Measurements from ENCODE around the gene MEX3B. TPM values are rescaled to one million over a fixed set of nuclear protein-coding genes. Genes with fewer than 3 reads are reported as not detected.

The MEX3B gene
- total and polyA plus RNA-seq, 5 donors from 2014 or later: 1.6 TPM; not detected in 4

GRCh38 chr15:82079736-82080135 is 33.9 kb upstream of the MEX3B start:
- Histone ChIP-seq H3K9me3 (ENCODE audit: control insufficient read depth in 2 of 2, low read length in 2 of 2) (no peaks in the 10 kb centered on the region), H3K36me3 (ENCODE audit: control insufficient read depth, insufficient read depth, low read length) (no peaks in the 10 kb centered on the region), H3K4me1 (ENCODE audit: control insufficient read depth, insufficient read depth, low read length, poor library complexity, severe bottlenecking) (no peaks in the 10 kb centered on the region), H3K27ac (ENCODE audit: insufficient read depth, low read length, poor library complexity, severe bottlenecking) (no peak overlapping the region), H3K4me3 (ENCODE audit: low read depth, low read length) (no peak overlapping the region), H3K27me3 (ENCODE audit: control insufficient read depth, insufficient read depth, low read length) (no peaks in the 10 kb centered on the region)
- Mint-ChIP-seq H3K36me3 (no peaks in the 10 kb centered on the region), H3K27ac (peak overlapping the region in 1 of 3 donors; percentile 5), H3K4me3 (no peak overlapping the region), H3K27me3 (peaks cover 5% of the 10 kb centered on the region), H3K9me3 (peaks cover 0 to 3% (median 0%) of the 10 kb centered on the region in 7 donors), H3K4me1 (no peaks in the 10 kb centered on the region)
- ATAC-seq (ENCODE audit: low read depth in 2 of 2): no peak
- no peak for DNase-seq

DNA sequence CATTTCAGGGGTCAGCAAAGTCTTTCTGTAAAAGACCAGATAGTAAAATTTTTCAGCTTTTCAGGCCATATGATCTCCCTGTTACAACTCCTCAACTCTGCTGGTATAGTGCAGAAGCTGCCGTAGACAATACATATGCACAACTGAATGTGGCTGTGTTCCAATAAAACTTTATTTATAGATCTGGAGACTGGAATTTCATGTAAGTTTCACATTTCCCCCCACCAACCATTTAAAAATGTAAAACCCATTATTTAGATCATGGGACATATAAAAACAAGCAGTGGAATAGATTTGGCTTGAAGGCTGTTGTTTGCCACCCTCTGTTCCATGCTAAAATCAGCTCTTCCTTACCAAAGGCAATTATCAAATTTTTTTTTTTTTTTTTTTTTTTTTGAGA is 28.8 kb upstream of the MEX3B start:
- H3K27me3 Mint-ChIP-seq: peaks cover 12% of the 10 kb centered on the region

GRCh38 chr15:82072926-82073537 is 27.2 kb upstream of the MEX3B start:
- no peaks in the 10 kb centered on the region for H3K9me3 Mint-ChIP-seq
- Histone ChIP-seq H3K27ac (ENCODE audit: insufficient read depth, low read length, poor library complexity, severe bottlenecking) (no peak overlapping the region), H3K36me3 (ENCODE audit: control insufficient read depth, insufficient read depth, low read length) (no peaks in the 10 kb centered on the region), H3K4me3 (ENCODE audit: low read depth, low read length) (no peak overlapping the region), H3K9me3 (ENCODE audit: control insufficient read depth in 2 of 2, low read length in 2 of 2) (no peaks in the 10 kb centered on the region), H3K4me1 (ENCODE audit: control insufficient read depth, insufficient read depth, low read length, poor library complexity, severe bottlenecking) (no peaks in the 10 kb centered on the region), H3K27me3 (ENCODE audit: control insufficient read depth, insufficient read depth, low read length) (no peaks in the 10 kb centered on the region)
- no peaks in the 10 kb centered on the region for H3K36me3 Mint-ChIP-seq
- H3K4me3 Mint-ChIP-seq: no peak overlapping the region
- DNase-seq (no peak), ATAC-seq (ENCODE audit: low read depth in 2 of 2) (no peak)
- no peaks in the 10 kb centered on the region for H3K4me1 Mint-ChIP-seq
- H3K27me3 Mint-ChIP-seq: peaks cover 14% of the 10 kb centered on the region
- no peak overlapping the region for H3K27ac Mint-ChIP-seq

More for the DNA sequence above, 28.8 kb upstream of the MEX3B start:
- no peak for DNase-seq
- Mint-ChIP-seq H3K27ac (no peak overlapping the region), H3K4me3 (no peak overlapping the region), H3K9me3 (peaks cover 0 to 3% (median 0%) of the 10 kb centered on the region in 7 donors), H3K36me3 (no peaks in the 10 kb centered on the region), H3K4me1 (no peaks in the 10 kb centered on the region)
- Histone ChIP-seq H3K4me1 (ENCODE audit: control insufficient read depth, insufficient read depth, low read length, poor library complexity, severe bottlenecking) (no peaks in the 10 kb centered on the region), H3K27me3 (ENCODE audit: control insufficient read depth, insufficient read depth, low read length) (no peaks in the 10 kb centered on the region), H3K4me3 (ENCODE audit: low read depth, low read length) (no peak overlapping the region), H3K36me3 (ENCODE audit: control insufficient read depth, insufficient read depth, low read length) (no peaks in the 10 kb centered on the region), H3K9me3 (ENCODE audit: control insufficient read depth in 2 of 2, low read length in 2 of 2) (no peaks in the 10 kb centered on the region), H3K27ac (ENCODE audit: insufficient read depth, low read length, poor library complexity, severe bottlenecking) (no peak overlapping the region)
- no peak for ATAC-seq (ENCODE audit: low read depth in 2 of 2)

DNA sequence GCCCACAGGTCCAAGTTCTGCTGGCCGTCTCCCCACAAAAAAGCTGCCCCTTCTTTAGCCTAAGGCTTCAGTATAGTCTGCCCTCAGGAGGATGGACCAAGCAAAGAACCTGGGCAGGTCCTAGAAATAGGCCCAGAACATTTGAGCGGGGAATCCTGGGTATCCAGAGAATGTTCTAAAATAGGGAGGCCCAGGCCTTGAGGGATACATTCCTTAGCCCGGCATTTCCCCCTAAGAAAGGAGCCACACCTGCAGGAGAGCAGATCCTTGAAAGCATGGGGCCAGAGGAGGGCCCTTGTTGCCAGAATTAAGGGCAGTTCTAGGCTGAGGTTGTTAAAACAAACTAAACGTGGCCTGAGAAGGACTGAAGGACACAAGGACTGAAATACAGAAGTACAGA is 20.6 kb upstream of the MEX3B start:
- Mint-ChIP-seq H3K9me3 (peaks cover 0 to 2% (median 0%) of the 10 kb centered on the region in 7 donors), H3K27me3 (peaks cover 32% of the 10 kb centered on the region), H3K4me3 (no peak overlapping the region), H3K4me1 (peaks cover 0 to 2% (median 0%) of the 10 kb centered on the region in 4 donors), H3K36me3 (no peaks in the 10 kb centered on the region), H3K27ac (no peak overlapping the region)
- Histone ChIP-seq H3K4me1 (ENCODE audit: control insufficient read depth, insufficient read depth, low read length, poor library complexity, severe bottlenecking) (no peaks in the 10 kb centered on the region), H3K27ac (ENCODE audit: insufficient read depth, low read length, poor library complexity, severe bottlenecking) (no peak overlapping the region), H3K4me3 (ENCODE audit: low read depth, low read length) (no peak overlapping the region), H3K27me3 (ENCODE audit: control insufficient read depth, insufficient read depth, low read length) (no peaks in the 10 kb centered on the region), H3K9me3 (ENCODE audit: control insufficient read depth in 2 of 2, low read length in 2 of 2) (no peaks in the 10 kb centered on the region), H3K36me3 (ENCODE audit: control insufficient read depth, insufficient read depth, low read length) (no peaks in the 10 kb centered on the region)
- DNase-seq (no peak), ATAC-seq (ENCODE audit: low read depth in 2 of 2) (no peak)

GRCh38 chr15:82064824-82065223 is 19.0 kb upstream of the MEX3B start:
- Mint-ChIP-seq H3K27ac (no peak overlapping the region), H3K4me3 (no peak overlapping the region), H3K4me1 (peaks cover 0 to 2% (median 0%) of the 10 kb centered on the region in 4 donors), H3K36me3 (no peaks in the 10 kb centered on the region), H3K27me3 (peaks cover 34% of the 10 kb centered on the region), H3K9me3 (peaks cover 0 to 2% (median 0%) of the 10 kb centered on the region in 7 donors)
- Histone ChIP-seq H3K9me3 (ENCODE audit: control insufficient read depth in 2 of 2, low read length in 2 of 2) (no peaks in the 10 kb centered on the region), H3K4me3 (ENCODE audit: low read depth, low read length) (no peak overlapping the region), H3K27ac (ENCODE audit: insufficient read depth, low read length, poor library complexity, severe bottlenecking) (no peak overlapping the region), H3K4me1 (ENCODE audit: control insufficient read depth, insufficient read depth, low read length, poor library complexity, severe bottlenecking) (no peaks in the 10 kb centered on the region), H3K27me3 (ENCODE audit: control insufficient read depth, insufficient read depth, low read length) (no peaks in the 10 kb centered on the region), H3K36me3 (ENCODE audit: control insufficient read depth, insufficient read depth, low read length) (no peaks in the 10 kb centered on the region)
- ATAC-seq (ENCODE audit: low read depth in 2 of 2) (no peak), DNase-seq (no peak)

DNA sequence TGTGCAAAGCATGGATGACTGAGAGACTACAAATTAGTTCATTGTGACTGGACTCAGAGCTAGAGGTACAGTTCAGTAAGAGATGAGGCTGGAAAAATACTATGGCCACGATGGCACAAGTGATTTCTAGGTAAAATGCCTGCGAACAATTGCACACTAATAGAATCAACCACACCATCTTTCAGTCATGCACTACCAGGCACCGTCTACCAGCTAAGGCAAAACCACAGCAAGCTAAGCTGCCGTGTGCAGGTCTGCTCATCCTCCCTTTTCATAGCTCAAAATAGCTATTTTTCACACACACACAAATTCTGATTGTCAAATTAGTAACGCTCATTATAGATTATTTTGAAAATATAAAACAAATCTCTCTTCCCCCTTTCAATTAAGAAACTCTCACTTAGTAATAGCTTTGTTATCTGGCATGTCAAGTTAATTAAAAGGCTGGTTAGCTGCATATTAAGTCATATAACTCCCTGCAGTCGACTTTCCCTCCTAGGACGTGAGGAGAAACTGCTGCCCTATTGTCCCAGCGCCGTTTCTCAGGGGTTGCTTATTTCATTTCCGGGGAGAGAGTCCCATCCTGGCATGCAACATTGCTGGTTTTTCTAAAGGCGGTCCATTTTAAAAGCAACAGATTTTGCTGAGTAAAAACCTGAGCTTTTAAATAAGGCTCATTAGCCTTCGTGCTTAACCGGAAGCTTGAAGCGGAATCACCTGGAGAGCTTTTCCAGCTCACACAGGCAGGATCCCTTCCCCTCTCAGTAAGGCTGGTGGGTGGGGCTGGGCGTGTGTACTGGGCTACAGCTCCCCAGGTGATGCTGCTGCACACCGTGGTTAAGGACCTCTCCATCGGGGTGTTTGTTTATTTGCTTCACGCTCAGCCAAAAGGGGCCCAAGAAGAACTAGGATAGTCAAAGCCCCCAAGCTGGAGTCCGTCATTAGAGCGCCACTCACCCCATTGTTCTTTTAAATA is 16.9 kb upstream of the MEX3B start:
- no peak for DNase-seq
- H3K9me3 Mint-ChIP-seq: peaks cover 0 to under 1% (median 0%) of the 10 kb centered on the region in 7 donors
- H3K27ac Mint-ChIP-seq: no peak overlapping the region
- Histone ChIP-seq H3K27me3 (ENCODE audit: control insufficient read depth, insufficient read depth, low read length) (peaks cover 3% of the 10 kb centered on the region), H3K4me1 (ENCODE audit: control insufficient read depth, insufficient read depth, low read length, poor library complexity, severe bottlenecking) (no peaks in the 10 kb centered on the region), H3K9me3 (ENCODE audit: control insufficient read depth in 2 of 2, low read length in 2 of 2) (no peaks in the 10 kb centered on the region), H3K4me3 (ENCODE audit: low read depth, low read length) (no peak overlapping the region), H3K27ac (ENCODE audit: insufficient read depth, low read length, poor library complexity, severe bottlenecking) (no peak overlapping the region), H3K36me3 (ENCODE audit: control insufficient read depth, insufficient read depth, low read length) (no peaks in the 10 kb centered on the region)
- H3K4me3 Mint-ChIP-seq: no peak overlapping the region
- H3K36me3 Mint-ChIP-seq: no peaks in the 10 kb centered on the region
- H3K27me3 Mint-ChIP-seq: peaks cover 35% of the 10 kb centered on the region
- H3K4me1 Mint-ChIP-seq: peaks cover 0 to 2% (median 0%) of the 10 kb centered on the region in 4 donors
- no peak for ATAC-seq (ENCODE audit: low read depth in 2 of 2)

GRCh38 chr15:82060817-82061216 is 15.0 kb upstream of the MEX3B start:
- Mint-ChIP-seq H3K36me3 (no peaks in the 10 kb centered on the region), H3K4me1 (peaks cover 0 to 2% (median 0%) of the 10 kb centered on the region in 4 donors), H3K4me3 (no peak overlapping the region), H3K27me3 (peaks cover 34% of the 10 kb centered on the region), H3K27ac (no peak overlapping the region), H3K9me3 (no peaks in the 10 kb centered on the region)
- no peaks in the 10 kb centered on the region for H3K9me3 ChIP-seq (ENCODE audit: control insufficient read depth in 2 of 2, low read length in 2 of 2)
- H3K27ac ChIP-seq (ENCODE audit: insufficient read depth, low read length, poor library complexity, severe bottlenecking): no peak overlapping the region
- no peak overlapping the region for H3K4me3 ChIP-seq (ENCODE audit: low read depth, low read length)
- no peak for DNase-seq
- peaks cover 3% of the 10 kb centered on the region for H3K27me3 ChIP-seq (ENCODE audit: control insufficient read depth, insufficient read depth, low read length)
- H3K36me3 ChIP-seq (ENCODE audit: control insufficient read depth, insufficient read depth, low read length): no peaks in the 10 kb centered on the region
- no peaks in the 10 kb centered on the region for H3K4me1 ChIP-seq (ENCODE audit: control insufficient read depth, insufficient read depth, low read length, poor library complexity, severe bottlenecking)
- ATAC-seq (ENCODE audit: low read depth in 2 of 2): no peak
